ENCODE measurements around the gene LY6G5C.

The LY6G5C gene

DNA sequence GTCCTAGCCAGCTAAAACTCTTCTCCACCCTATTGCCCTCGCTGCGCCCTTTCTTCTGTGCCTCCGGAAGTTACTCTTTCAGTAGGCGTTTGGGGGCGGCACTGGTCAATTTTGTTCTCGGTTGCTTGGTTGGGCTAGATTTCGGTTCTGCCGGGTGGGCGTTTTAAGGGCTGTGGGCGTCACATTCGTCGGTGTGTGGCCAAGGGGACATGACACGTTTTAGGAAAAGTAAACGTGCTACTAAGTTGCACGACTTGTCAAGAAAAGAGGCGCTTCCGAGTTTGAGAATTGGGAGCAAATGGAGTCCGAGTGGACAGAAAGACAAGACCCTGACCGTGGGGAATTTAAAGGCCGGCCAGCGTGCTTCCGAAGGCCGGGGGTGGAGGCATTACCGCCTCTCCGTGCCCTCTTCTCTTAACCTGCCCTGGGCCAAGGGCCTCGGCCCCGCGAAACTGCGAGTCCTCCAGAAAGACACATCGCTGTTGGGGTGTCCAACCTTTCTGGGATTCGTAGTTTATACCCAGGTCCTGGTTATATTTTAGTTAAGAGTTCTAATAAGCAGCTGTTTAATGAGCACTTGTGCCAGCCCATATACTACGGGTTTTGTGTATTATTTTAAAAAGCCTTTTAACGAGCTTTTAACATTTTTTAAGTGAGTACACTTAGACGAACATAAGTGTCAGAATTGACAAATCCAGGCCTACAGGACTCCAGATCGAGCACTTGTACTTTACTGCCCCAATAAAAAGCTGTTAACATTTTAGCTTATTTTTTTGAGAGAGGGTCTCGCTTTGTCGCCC is 27.7 kb downstream of the LY6G5C start:
- Mint-ChIP-seq H3K9me3 (ENCODE audit: low read depth) (no peaks in the 10 kb centered on the region), H3K27ac (peak overlapping the region; percentile 99), H3K36me3 (peaks cover 9% of the 10 kb centered on the region), H3K4me3 (peak overlapping the region; percentile 98), H3K27me3 (no peaks in the 10 kb centered on the region), H3K4me1 (ENCODE audit: low read depth) (peaks cover 46% of the 10 kb centered on the region)

- H3K9me3 Mint-ChIP-seq (ENCODE audit: low read depth), result no peaks in the 10 kb centered on the region
- H3K4me3 Mint-ChIP-seq, result peak overlapping the region; percentile 98
- no peaks in the 10 kb centered on the region for H3K27me3 Mint-ChIP-seq
- H3K4me1 Mint-ChIP-seq (ENCODE audit: low read depth), result peaks cover 35% of the 10 kb centered on the region
- peak overlapping the region; percentile 99 for H3K27ac Mint-ChIP-seq
- peaks cover 5% of the 10 kb centered on the region for H3K36me3 Mint-ChIP-seq
Observed at GRCh38 chr6:31651602-31652191, 29.2 kb downstream of the LY6G5C start.

- no peaks in the 10 kb centered on the region for H3K27me3 Mint-ChIP-seq
- peaks cover 5% of the 10 kb centered on the region for H3K36me3 Mint-ChIP-seq
- H3K4me1 Mint-ChIP-seq (ENCODE audit: low read depth), result peaks cover 14% of the 10 kb centered on the region
- no peak overlapping the region for H3K4me3 Mint-ChIP-seq
- no peaks in the 10 kb centered on the region for H3K9me3 Mint-ChIP-seq (ENCODE audit: low read depth)
- H3K27ac Mint-ChIP-seq, result no peak overlapping the region
Observed at GRCh38 chr6:31645325-31645724, 35.5 kb downstream of the LY6G5C start.

GRCh38 chr6:31643818-31644454 is 36.9 kb downstream of the LY6G5C start:
- peaks cover 2% of the 10 kb centered on the region for H3K36me3 Mint-ChIP-seq
- H3K4me1 Mint-ChIP-seq (ENCODE audit: low read depth), result peaks cover 5% of the 10 kb centered on the region
- peak overlapping the region; percentile 6 for H3K27ac Mint-ChIP-seq
- no peaks in the 10 kb centered on the region for H3K27me3 Mint-ChIP-seq
- H3K4me3 Mint-ChIP-seq, result no peak overlapping the region
- no peaks in the 10 kb centered on the region for H3K9me3 Mint-ChIP-seq (ENCODE audit: low read depth)

- Mint-ChIP-seq H3K36me3 (peaks cover 2% of the 10 kb centered on the region), H3K4me3 (no peak overlapping the region), H3K9me3 (ENCODE audit: low read depth) (no peaks in the 10 kb centered on the region), H3K4me1 (ENCODE audit: low read depth) (peaks cover 5% of the 10 kb centered on the region), H3K27ac (no peak overlapping the region), H3K27me3 (no peaks in the 10 kb centered on the region)
Observed at GRCh38 chr6:31642798-31643570, 37.9 kb downstream of the LY6G5C start.

- Mint-ChIP-seq H3K4me1 (ENCODE audit: low read depth) (peaks cover 5% of the 10 kb centered on the region), H3K4me3 (no peak overlapping the region), H3K27me3 (no peaks in the 10 kb centered on the region), H3K9me3 (ENCODE audit: low read depth) (no peaks in the 10 kb centered on the region), H3K27ac (peak overlapping the region; percentile 64), H3K36me3 (peaks cover 2% of the 10 kb centered on the region)
Observed at GRCh38 chr6:31641370-31641769, 39.5 kb downstream of the LY6G5C start.

GRCh38 chr6:31640612-31641011 is 40.3 kb downstream of the LY6G5C start:
- Mint-ChIP-seq H3K36me3 (peaks cover 5% of the 10 kb centered on the region), H3K4me3 (no peak overlapping the region), H3K9me3 (ENCODE audit: low read depth) (no peaks in the 10 kb centered on the region), H3K27me3 (no peaks in the 10 kb centered on the region), H3K27ac (peak overlapping the region; percentile 51), H3K4me1 (ENCODE audit: low read depth) (peaks cover 5% of the 10 kb centered on the region)

GRCh38 chr6:31639449-31639861 is 41.4 kb downstream of the LY6G5C start:
- peak overlapping the region; percentile 41 for H3K27ac Mint-ChIP-seq
- H3K4me1 Mint-ChIP-seq (ENCODE audit: low read depth), result no peaks in the 10 kb centered on the region
- H3K4me3 Mint-ChIP-seq, result no peak overlapping the region
- no peaks in the 10 kb centered on the region for H3K27me3 Mint-ChIP-seq
- H3K9me3 Mint-ChIP-seq (ENCODE audit: low read depth), result no peaks in the 10 kb centered on the region
- peaks cover 5% of the 10 kb centered on the region for H3K36me3 Mint-ChIP-seq

DNA sequence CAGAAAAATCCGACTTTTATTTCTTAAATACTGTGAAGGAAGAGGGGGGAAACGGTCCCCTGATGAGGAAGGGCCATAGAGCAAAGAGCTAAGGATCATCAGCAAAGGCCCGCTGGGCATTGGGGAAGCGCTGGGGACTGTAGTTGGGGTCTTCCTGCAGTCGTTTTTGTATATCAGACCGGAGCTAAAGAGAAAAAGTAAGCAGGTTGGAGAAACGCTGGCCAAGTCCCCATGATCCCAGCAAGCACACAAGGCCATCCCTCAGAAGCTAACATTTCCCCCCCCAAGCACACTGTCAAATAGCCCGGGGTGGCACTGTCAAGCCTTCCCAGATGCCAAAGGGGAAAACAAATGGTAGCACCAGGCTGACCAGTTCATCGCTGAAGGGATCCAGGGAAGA is 41.8 kb downstream of the LY6G5C start:
- H3K27me3 Mint-ChIP-seq, result no peaks in the 10 kb centered on the region
- H3K4me3 Mint-ChIP-seq, result no peak overlapping the region
- no peaks in the 10 kb centered on the region for H3K4me1 Mint-ChIP-seq (ENCODE audit: low read depth)
- peak overlapping the region; percentile 16 for H3K27ac Mint-ChIP-seq
- no peaks in the 10 kb centered on the region for H3K9me3 Mint-ChIP-seq (ENCODE audit: low read depth)
- H3K36me3 Mint-ChIP-seq, result peaks cover 5% of the 10 kb centered on the region

- H3K4me3 Mint-ChIP-seq, result no peak overlapping the region
- no peaks in the 10 kb centered on the region for H3K27me3 Mint-ChIP-seq
- peak overlapping the region; percentile 8 for H3K27ac Mint-ChIP-seq
- H3K9me3 Mint-ChIP-seq (ENCODE audit: low read depth), result no peaks in the 10 kb centered on the region
- H3K4me1 Mint-ChIP-seq (ENCODE audit: low read depth), result peaks cover 2% of the 10 kb centered on the region
- H3K36me3 Mint-ChIP-seq, result peaks cover 5% of the 10 kb centered on the region
Observed at GRCh38 chr6:31636698-31637596, 43.9 kb downstream of the LY6G5C start.

DNA sequence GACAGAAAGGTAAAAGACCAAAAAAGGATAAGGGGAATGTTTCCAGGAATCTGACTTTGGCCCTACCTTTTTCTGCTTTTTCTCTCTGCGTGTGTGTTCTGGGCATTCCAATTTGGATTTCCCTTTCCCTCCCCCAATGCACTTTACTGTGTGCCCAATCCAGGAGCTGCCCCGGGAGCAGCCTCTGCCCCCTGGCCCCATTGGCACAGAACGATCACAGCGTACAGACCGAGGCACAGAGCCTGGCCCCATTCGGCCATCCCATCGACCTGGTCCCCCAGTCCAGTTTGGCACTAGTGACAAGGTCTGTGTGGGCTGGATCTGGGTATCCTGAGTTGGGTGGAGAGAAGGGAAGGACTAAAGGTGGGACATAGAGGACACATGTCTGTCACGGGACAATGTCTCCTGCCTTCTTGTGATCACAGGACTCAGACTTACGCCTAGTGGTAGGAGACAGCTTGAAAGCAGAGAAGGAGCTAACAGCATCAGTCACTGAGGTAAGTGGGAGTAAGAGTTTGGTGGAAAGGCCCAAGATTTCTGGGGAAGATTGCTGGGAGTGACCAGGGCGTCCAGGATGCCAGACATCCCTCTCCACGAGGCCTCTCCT is 45.8 kb downstream of the LY6G5C start:
- H3K36me3 Mint-ChIP-seq, result peaks cover 3% of the 10 kb centered on the region
- no peak overlapping the region for H3K4me3 Mint-ChIP-seq
- H3K4me1 Mint-ChIP-seq (ENCODE audit: low read depth), result peaks cover 2% of the 10 kb centered on the region
- no peaks in the 10 kb centered on the region for H3K9me3 Mint-ChIP-seq (ENCODE audit: low read depth)
- no peak overlapping the region for H3K27ac Mint-ChIP-seq
- no peaks in the 10 kb centered on the region for H3K27me3 Mint-ChIP-seq

- Mint-ChIP-seq H3K4me3 (no peak overlapping the region), H3K9me3 (ENCODE audit: low read depth) (no peaks in the 10 kb centered on the region), H3K27ac (no peak overlapping the region), H3K27me3 (no peaks in the 10 kb centered on the region), H3K36me3 (peaks cover 3% of the 10 kb centered on the region), H3K4me1 (ENCODE audit: low read depth) (peaks cover 2% of the 10 kb centered on the region)
Observed at GRCh38 chr6:31634131-31634530, 46.7 kb downstream of the LY6G5C start.

DNA sequence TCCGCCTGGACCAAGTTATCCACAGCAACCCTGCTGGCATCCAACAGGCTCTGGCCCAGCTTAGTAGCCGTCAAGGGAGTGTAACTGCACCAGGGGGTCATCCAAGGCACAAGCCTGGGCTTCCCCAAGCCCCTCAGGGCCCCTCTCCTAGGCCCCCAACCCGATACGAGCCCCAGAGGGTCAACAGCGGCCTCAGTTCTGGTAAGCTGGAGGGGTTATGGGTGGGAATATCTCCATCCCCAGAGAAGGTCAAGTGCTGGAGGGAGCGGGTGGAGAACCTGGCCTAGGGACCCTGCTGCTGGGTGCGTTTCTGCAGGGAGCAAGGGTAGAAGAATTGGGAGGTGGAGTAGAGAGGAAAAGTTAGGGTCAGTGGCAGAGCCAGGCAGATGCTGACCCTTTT is 47.4 kb downstream of the LY6G5C start:
- Mint-ChIP-seq H3K27ac (no peak overlapping the region), H3K4me1 (ENCODE audit: low read depth) (peaks cover 2% of the 10 kb centered on the region)

More for the DNA sequence above, 47.4 kb downstream of the LY6G5C start:
- H3K27me3 Mint-ChIP-seq, result no peaks in the 10 kb centered on the region
- no peak overlapping the region for H3K4me3 Mint-ChIP-seq
- no peaks in the 10 kb centered on the region for H3K9me3 Mint-ChIP-seq (ENCODE audit: low read depth)
- H3K36me3 Mint-ChIP-seq, result peaks cover 3% of the 10 kb centered on the region
